Measurements from ENCODE around the gene EVL.

GRCh38 chr14:100176811-100177327, 111.6 kb downstream of the EVL start:
- TF ChIP-seq CTCF (conservative IDR thresholded peaks at IDR 0.05; ENCODE audit: low read length), result no peak
- TF ChIP-seq EZH2phosphoT487 (IDR thresholded peaks at IDR 0.05; ENCODE audit: borderline replicate concordance), result no peak

All from Loucy (cell line).